LHCN-M2 (cell line): ENCODE data around the gene PCDHB2. TPM values are rescaled to one million over a fixed set of nuclear protein-coding genes. Genes with fewer than 3 reads are reported as not detected.
"Not testable (repeated sequence)": the region's sequence is repeated elsewhere in the genome, so short reads cannot be mapped to it uniquely, and the experiment has no call there.

Experiments used
- DNase-seq: peaks from one replicate; pipeline ENCODE4 v3.0.0-alpha.2; 2012; ENCODE audit warnings: low read depth
- polyA plus RNA-seq: library from polyadenylated mRNA; unstranded; fragments of >200 nt; gene quantifications from one replicate; pipeline ENCODE4 v1.2.1, GENCODE V29; 2012; ENCODE audit warnings: missing spikeins
- total RNA-seq: library from RNA; depleted of rRNA; stranded (reverse); fragments of >200 nt; gene quantifications from 2 replicates; pipeline ENCODE4 v1.2.3, GENCODE V29; 2014; rRNA removed

The PCDHB2 gene
- 10.7 and 13.4 TPM in 2 replicates for total RNA-seq
- 9.9 TPM for polyA plus RNA-seq

- peak; percentile 85 for DNase-seq
These were observed at the start of gene PCDHB2 for GRCh38 chr5:141094481-141095262. PCDHB2 (plus strand) TSS chr5:141094615; CDS start chr5:141094791, 176 bp downstream.

GRCh38 chr5:141050622-141051520 lies 43.5 kb upstream of the PCDHB2 start, which contains the start of gene PCDHB1:
PCDHB1 (plus strand) TSS chr5:141051374; CDS start chr5:141051471, 97 bp downstream.
- DNase-seq = peak; percentile 16

- no peak for DNase-seq
These were observed 42.9 kb upstream of the PCDHB2 start for GRCh38 chr5:141051521-141051866.

GRCh38 chr5:141077826-141078225 lies 16.6 kb upstream of the PCDHB2 start:
- DNase-seq = no peak

GRCh38 chr5:141082228-141082627 lies 12.2 kb upstream of the PCDHB2 start:
- DNase-seq = no peak

- peak; percentile 70 for DNase-seq
These were observed 9.9 kb upstream of the PCDHB2 start for GRCh38 chr5:141084487-141084989.

GRCh38 chr5:141095263-141095641 lies 837 bp downstream of the PCDHB2 start:
- DNase-seq = no peak

GRCh38 chr5:141096181-141096580 lies 1.8 kb downstream of the PCDHB2 start:
- not testable (repeated sequence) for DNase-seq

GRCh38 chr5:141096586-141096985 lies 2.2 kb downstream of the PCDHB2 start:
- not testable (repeated sequence) for DNase-seq

GRCh38 chr5:141100243-141100805 lies 5.9 kb downstream of the PCDHB2 start, which contains the start of gene PCDHB3:
PCDHB3 (plus strand) TSS chr5:141100473; CDS start chr5:141100650, 177 bp downstream.
- DNase-seq = peak; percentile 77

GRCh38 chr5:141101059-141101458 lies 6.6 kb downstream of the PCDHB2 start:
- DNase-seq = no peak

GRCh38 chr5:141102070-141102469 lies 7.7 kb downstream of the PCDHB2 start:
- not testable (repeated sequence) for DNase-seq

GRCh38 chr5:141102471-141102870 lies 8.1 kb downstream of the PCDHB2 start:
- DNase-seq = not testable (repeated sequence)

- no peak for DNase-seq
These were observed 10.9 kb downstream of the PCDHB2 start for GRCh38 chr5:141105350-141105749.

- DNase-seq = no peak
These were observed 24.8 kb downstream of the PCDHB2 start for GRCh38 chr5:141119250-141119649.

GRCh38 chr5:141121563-141121962 lies 27.1 kb downstream of the PCDHB2 start, which contains the start of gene PCDHB4:
PCDHB4 (plus strand) TSS chr5:141121818; CDS start chr5:141121999, 181 bp downstream.
- DNase-seq = peak; percentile 64

- peak; percentile 20 for DNase-seq
These were observed 27.6 kb downstream of the PCDHB2 start for GRCh38 chr5:141121985-141122384.

- DNase-seq = not testable (repeated sequence)
These were observed 29.2 kb downstream of the PCDHB2 start for GRCh38 chr5:141123396-141124135.

- DNase-seq = no peak
These were observed 32.9 kb downstream of the PCDHB2 start for GRCh38 chr5:141127305-141127704.

- DNase-seq = peak; percentile 7
These were observed 40.8 kb downstream of the PCDHB2 start, which contains the start of gene PCDHB5 for GRCh38 chr5:141135030-141135717. PCDHB5 (plus strand) TSS chr5:141135206; CDS start chr5:141135435, 229 bp downstream.
